B cell (primary cell): ENCODE data around the gene CBARP.

ENCODE experiments used
- CTCF ChIP-seq: fragments of 200-600 bp; IDR thresholded peaks from one replicate; pipeline ENCODE4 v1.8.0; 2022; ENCODE audit warnings: antibody characterized with exemption, mild to moderate bottlenecking
- EZH2 ChIP-seq: IDR thresholded peaks from 2 replicates; pipeline ENCODE4 v1.6.1; 2012; ENCODE audit warnings: borderline replicate concordance, low read depth, mild to moderate bottlenecking, moderate library complexity, low read length; ENCODE audit not compliant: insufficient read depth, poor library complexity, severe bottlenecking

DNA sequence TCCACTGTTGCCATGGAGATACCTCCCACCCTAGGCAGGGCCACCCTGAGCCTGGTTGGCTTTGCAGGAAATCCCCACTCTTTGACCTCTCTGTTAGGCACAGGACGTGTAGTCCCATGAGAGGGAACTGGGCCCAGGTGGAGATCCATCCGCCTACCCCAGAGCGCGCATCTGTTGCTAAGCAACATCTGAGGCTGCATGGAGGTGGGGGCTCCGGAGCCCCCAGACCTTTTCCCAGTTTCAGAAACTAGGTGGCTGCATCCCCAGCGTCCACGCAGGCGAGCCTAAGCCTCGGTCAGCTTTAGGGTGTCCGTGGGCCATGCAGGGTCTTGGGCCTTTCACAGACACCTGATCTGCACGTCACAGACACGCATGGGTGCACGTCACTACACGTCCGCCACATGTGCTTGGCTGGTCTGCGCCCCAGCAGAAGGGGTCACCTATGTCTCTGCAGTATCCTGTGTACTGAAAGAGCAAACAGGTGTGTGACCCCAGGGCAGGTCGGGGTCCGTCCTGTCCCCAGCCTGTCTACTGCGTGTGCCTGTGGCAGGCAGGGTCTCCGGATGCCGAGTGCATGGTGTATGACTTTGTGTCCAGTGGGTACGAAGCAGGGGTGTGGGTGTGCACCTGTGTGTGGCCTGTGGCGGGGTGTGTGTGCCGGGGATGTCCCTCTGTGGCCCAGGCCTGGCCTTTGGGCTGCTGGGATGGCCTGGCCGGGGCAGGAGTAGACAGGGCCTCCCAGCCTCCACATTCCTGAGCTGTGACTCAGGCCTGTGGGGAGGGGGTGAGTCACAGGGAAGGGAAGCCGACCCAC, 27.2 kb upstream of the CBARP start:
- no peak for TF ChIP-seq CTCF
- TF ChIP-seq EZH2 = no peak
